Uterus (tissue), 2 donors: ENCODE results near the gene SEMA4G.

Experiments used
- CTCF ChIP-seq, 4 experiments: fragments of 200-600 bp in 2 of 4; fragments of 450-650 bp in 2 of 4; sonication (generic) in 2 of 4; IDR thresholded peaks; one replicate each; pipeline ENCODE4 v1.5.1; 2016 to 2019; ENCODE audit warnings: antibody characterized with exemption in 4 of 4, mild to moderate bottlenecking in 2 of 4, moderate library complexity in 1 of 4
- POLR2A ChIP-seq, 2 donors: fragments of 450-650 bp; IDR thresholded peaks; one replicate each; pipeline ENCODE4 v1.6.1; 2016; ENCODE audit warnings: antibody characterized with exemption in 2 of 2, mild to moderate bottlenecking in 1 of 2, moderate library complexity in 1 of 2

GRCh38 chr10:101014230-101014884 is 45.1 kb downstream of the SEMA4G start:
- TF ChIP-seq CTCF (IDR thresholded peaks at IDR 0.05) (peak; percentile 79 to 94 (median 92)), POLR2A (IDR thresholded peaks at IDR 0.05) (peak in 1 of 2 donors; percentile 18)
